ENCODE results near the gene CLCNKB.

Gene CLCNKB

GRCh38 chr1:16077406-16078245 lies 34.0 kb downstream of the CLCNKB start:
- H3K4me3 ChIP-seq (ENCODE audit: low read length) = no peak overlapping the region
- no peak for TF ChIP-seq ZNF274 (IDR thresholded peaks at IDR 0.05; ENCODE audit: low read depth, low read length)

- no peak overlapping the region for H3K4me3 ChIP-seq (ENCODE audit: low read length)
- no peak for TF ChIP-seq ZNF274 (IDR thresholded peaks at IDR 0.05; ENCODE audit: low read depth, low read length)
Observed at GRCh38 chr1:16078925-16079656, 35.5 kb downstream of the CLCNKB start.

DNA sequence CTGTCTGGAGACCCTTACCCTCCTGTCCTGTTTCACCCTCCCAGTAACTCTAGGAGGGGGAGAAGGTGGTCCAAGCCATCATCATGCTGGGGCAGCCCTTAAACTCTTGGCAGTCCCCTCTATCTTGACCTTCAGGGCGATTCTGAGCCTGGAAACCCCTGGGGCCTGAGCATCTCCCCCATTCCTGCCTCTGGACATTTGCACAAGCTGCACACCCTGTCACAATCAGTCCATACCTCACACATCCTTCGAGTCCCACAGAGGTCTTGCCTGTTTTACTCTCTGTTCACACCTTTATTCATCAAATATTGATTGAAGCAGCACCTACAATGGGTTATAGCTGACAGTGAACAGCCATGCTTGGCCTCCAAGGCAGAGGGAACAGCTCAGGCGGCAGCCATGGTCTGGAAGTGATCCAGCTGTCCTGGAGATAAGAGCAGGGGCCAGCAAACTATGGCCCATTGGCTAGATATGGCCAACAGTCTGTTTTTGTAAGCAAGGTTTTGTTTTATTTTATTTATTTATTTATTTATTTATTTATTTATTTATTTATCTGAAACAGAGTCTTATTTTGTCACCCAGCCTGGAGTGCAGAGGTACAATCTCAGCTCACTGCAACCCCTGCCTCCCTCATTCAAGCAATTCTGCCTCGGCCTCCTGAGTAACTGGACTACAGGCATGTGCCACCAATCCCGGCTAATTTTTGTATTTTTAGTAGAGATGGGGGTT lies 37.0 kb downstream of the CLCNKB start:
- no peak overlapping the region for H3K4me3 ChIP-seq (ENCODE audit: low read length)
- no peak for TF ChIP-seq ZNF274 (IDR thresholded peaks at IDR 0.05; ENCODE audit: low read depth, low read length)

- no peak overlapping the region for H3K4me3 ChIP-seq (ENCODE audit: low read length)
- no peak for TF ChIP-seq ZNF274 (IDR thresholded peaks at IDR 0.05; ENCODE audit: low read depth, low read length)
Observed at GRCh38 chr1:16081636-16082035, 38.1 kb downstream of the CLCNKB start.

- H3K4me3 ChIP-seq (ENCODE audit: low read length) = no peak overlapping the region
- no peak for TF ChIP-seq ZNF274 (IDR thresholded peaks at IDR 0.05; ENCODE audit: low read depth, low read length)
Observed at GRCh38 chr1:16082283-16083038, 38.9 kb downstream of the CLCNKB start.

DNA sequence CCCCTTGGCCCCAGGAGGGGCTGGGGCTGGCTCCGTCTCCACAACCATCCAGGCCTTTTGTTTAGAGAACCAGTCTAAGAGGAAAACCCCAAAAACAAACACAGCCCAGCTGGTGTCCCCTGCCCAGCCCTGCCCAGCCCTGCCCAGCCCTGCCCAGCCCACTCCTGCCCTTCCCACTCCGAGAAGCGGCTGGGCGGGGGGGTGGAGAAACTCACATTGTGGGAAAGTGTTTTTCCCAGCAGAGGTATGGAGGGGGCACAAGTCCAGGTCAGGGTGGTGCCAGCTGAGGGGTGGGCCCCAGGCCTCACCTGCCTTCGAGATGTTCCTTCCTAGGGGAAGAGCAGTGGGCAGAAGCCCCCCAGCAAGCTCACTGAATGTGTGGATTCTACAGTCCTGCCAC lies 39.9 kb downstream of the CLCNKB start:
- TF ChIP-seq ZNF274 (IDR thresholded peaks at IDR 0.05; ENCODE audit: low read depth, low read length) = no peak
- H3K4me3 ChIP-seq (ENCODE audit: low read length) = no peak overlapping the region

- no peak overlapping the region for H3K4me3 ChIP-seq (ENCODE audit: low read length)
- no peak for TF ChIP-seq ZNF274 (IDR thresholded peaks at IDR 0.05; ENCODE audit: low read depth, low read length)
Observed at GRCh38 chr1:16085522-16085921, 41.9 kb downstream of the CLCNKB start.

GRCh38 chr1:16087733-16088132 lies 44.2 kb downstream of the CLCNKB start:
- H3K4me3 ChIP-seq (ENCODE audit: low read length) = no peak overlapping the region
- no peak for TF ChIP-seq ZNF274 (IDR thresholded peaks at IDR 0.05; ENCODE audit: low read depth, low read length)

- no peak overlapping the region for H3K4me3 ChIP-seq (ENCODE audit: low read length)
- no peak for TF ChIP-seq ZNF274 (IDR thresholded peaks at IDR 0.05; ENCODE audit: low read depth, low read length)
Observed at GRCh38 chr1:16088351-16088911, 44.8 kb downstream of the CLCNKB start.

DNA sequence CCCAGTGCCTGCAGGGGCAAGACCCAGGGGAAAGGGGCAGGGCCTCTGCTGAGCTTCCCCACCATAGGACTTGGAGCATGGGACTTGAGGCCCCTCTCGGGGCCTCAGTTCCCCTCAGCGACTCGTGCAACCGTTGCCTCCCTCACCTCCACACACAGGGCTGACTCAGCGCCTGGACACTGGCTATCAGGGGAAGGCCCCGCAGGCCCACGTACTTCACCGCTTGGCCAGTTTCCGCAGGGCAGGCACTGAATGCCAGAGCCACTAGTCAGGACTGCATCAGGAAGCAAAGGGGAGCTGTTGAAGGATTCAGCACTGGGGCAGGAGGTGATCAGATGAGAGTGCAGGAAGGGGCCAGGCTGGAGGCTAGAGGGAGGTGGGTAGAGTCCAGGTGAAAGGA lies 45.4 kb downstream of the CLCNKB start:
- no peak overlapping the region for H3K4me3 ChIP-seq (ENCODE audit: low read length)
- TF ChIP-seq ZNF274 (IDR thresholded peaks at IDR 0.05; ENCODE audit: low read depth, low read length) = no peak

- TF ChIP-seq ZNF274 (IDR thresholded peaks at IDR 0.05; ENCODE audit: low read depth, low read length) = no peak
- no peak overlapping the region for H3K4me3 ChIP-seq (ENCODE audit: low read length)
Observed at GRCh38 chr1:16090076-16090826, 46.7 kb downstream of the CLCNKB start.

- TF ChIP-seq ZNF274 (IDR thresholded peaks at IDR 0.05; ENCODE audit: low read depth, low read length) = no peak
- no peak overlapping the region for H3K4me3 ChIP-seq (ENCODE audit: low read length)
Observed at GRCh38 chr1:16091296-16091695, 47.7 kb downstream of the CLCNKB start.
